Transverse colon (tissue), 4 donors: Measurements from ENCODE around the gene GAGE1. TPM values are rescaled to one million over a fixed set of nuclear protein-coding genes. Genes with fewer than 3 reads are reported as not detected.
A peak's percentile ranks its signal among the peaks of the same experiment; 100 is the strongest.
"Not testable (repeated sequence)": the region's sequence is repeated elsewhere in the genome, so short reads cannot be mapped to it uniquely, and the experiment has no call there.

Experiments used
- DNase-seq: peaks from one replicate; pipeline ENCODE4 v3.0.0-alpha.2; 2019
- H3K27ac ChIP-seq, 4 donors: fragments of 200-600 bp; sonication (generic); 2 replicates each; pipeline ENCODE4 v1.5.1; 2016 to 2018; ENCODE audit warnings: inconsistent platforms in 4 of 4
- H3K27me3 ChIP-seq: fragments of 200-600 bp; sonication (generic); 2 replicates; pipeline ENCODE4 v1.5.1; 2017; ENCODE audit warnings: inconsistent platforms
- H3K36me3 ChIP-seq, 4 donors: fragments of 200-600 bp; sonication (generic); 2 replicates each; pipeline ENCODE4 v1.5.1; 2017 to 2019; ENCODE audit warnings: inconsistent platforms in 4 of 4
- H3K4me1 ChIP-seq, 4 donors: fragments of 200-600 bp; sonication (generic); 2 replicates each; pipeline ENCODE4 v1.5.1; 2017 to 2020; ENCODE audit warnings: inconsistent platforms in 4 of 4
- H3K4me3 ChIP-seq, 4 donors: fragments of 200-600 bp; sonication (generic); 1 replicate in 1 of 4; 2 replicates in 3 of 4; pipeline versions ENCODE4 v1.5.1 to v1.6.1; 2017 to 2019; ENCODE audit warnings: inconsistent platforms in 4 of 4
- H3K9me3 ChIP-seq, 2 donors: fragments of 200-600 bp; sonication (generic); 2 replicates each; pipeline ENCODE4 v1.5.1; 2017 to 2019; ENCODE audit warnings: inconsistent platforms in 2 of 2
- WGBS, 2 donors: methylation state at CpG; one replicate each; pipeline ENCODE4 v1.1.5; 2018; ENCODE audit warnings: low coverage in 1 of 2; 5-methylcytosine and 5-hydroxymethylcytosine counted together
- in situ Hi-C, 4 donors: fragments of 200-750 bp; cut with MboI; loops; one replicate each; pipeline versions ENCODE4 v1.15.0 to v1.15.1; 2017; ENCODE audit warnings: low sequenced_read_pairs in 3 of 4, low pct_ligation_motif_present in 1 of 4, low pct_unique_long_range_greater_than_20kb in 1 of 4
- intact Hi-C: fragments of 100-400 bp; cut with DNase I; formaldehyde crosslinking; loops from one replicate; pipeline ENCODE4 v1.15.1; 2023; ENCODE audit warnings: low total_unique reads
- total RNA-seq, 4 donors: library from RNA; depleted of rRNA; stranded (reverse); fragments of >200 nt; gene quantifications; one replicate each; pipeline ENCODE4 v1.1.0, GENCODE V29; 2016

GAGE1 gene, protein sequence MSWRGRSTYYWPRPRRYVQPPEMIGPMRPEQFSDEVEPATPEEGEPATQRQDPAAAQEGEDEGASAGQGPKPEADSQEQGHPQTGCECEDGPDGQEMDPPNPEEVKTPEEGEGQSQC
- not detected for total RNA-seq

DNA sequence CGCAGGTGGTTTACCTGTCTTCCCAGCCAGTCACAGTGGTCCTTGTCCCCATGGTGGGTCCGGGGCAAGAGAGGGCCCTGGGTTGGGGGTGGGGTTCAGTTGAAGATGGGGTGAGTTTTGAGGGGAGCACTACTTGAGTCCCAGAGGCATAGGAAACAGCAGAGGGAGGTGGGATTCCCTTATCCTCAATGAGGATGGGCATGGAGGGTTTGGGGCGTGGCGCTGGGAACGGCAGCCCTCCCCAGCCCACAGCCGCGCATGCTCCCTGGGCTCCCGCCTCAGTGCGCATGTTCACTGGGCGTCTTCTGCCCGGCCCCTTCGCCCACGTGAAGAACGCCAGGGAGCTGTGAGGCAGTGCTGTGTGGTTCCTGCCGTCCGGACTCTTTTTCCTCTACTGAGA, at the start of gene GAGE1:
Gene GAGE1 (plus strand): TSS at position 301 of the 400 bp plus-strand sequence. CDS start 1,155 bp downstream, outside the sequence.
- H3K27me3 ChIP-seq, H3K4me3 ChIP-seq, H3K36me3 ChIP-seq, H3K4me1 ChIP-seq, H3K27ac ChIP-seq, DNase-seq, in situ Hi-C loops, intact Hi-C loops, H3K9me3 ChIP-seq: not testable (repeated sequence)
- WGBS, 2 donors: no CpG with 5 or more reads among the region's 16 CpGs

DNA sequence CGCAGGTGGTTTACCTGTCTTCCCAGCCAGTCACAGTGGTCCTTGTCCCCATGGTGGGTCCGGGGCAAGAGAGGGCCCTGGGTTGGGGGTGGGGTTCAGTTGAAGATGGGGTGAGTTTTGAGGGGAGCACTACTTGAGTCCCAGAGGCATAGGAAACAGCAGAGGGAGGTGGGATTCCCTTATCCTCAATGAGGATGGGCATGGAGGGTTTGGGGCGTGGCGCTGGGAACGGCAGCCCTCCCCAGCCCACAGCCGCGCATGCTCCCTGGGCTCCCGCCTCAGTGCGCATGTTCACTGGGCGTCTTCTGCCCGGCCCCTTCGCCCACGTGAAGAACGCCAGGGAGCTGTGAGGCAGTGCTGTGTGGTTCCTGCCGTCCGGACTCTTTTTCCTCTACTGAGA, 47.8 kb upstream of the GAGE1 start, which contains the start of gene GAGE12E:
Gene GAGE12E (plus strand): TSS at position 301 of the 400 bp plus-strand sequence. CDS start 1,155 bp downstream, outside the sequence.
- intact Hi-C loops, DNase-seq, H3K4me1 ChIP-seq, in situ Hi-C loops, H3K27ac ChIP-seq, H3K36me3 ChIP-seq, H3K4me3 ChIP-seq, H3K9me3 ChIP-seq, H3K27me3 ChIP-seq: not testable (repeated sequence)
- no CpG with 5 or more reads among the region's 16 CpGs for WGBS, 2 donors

DNA sequence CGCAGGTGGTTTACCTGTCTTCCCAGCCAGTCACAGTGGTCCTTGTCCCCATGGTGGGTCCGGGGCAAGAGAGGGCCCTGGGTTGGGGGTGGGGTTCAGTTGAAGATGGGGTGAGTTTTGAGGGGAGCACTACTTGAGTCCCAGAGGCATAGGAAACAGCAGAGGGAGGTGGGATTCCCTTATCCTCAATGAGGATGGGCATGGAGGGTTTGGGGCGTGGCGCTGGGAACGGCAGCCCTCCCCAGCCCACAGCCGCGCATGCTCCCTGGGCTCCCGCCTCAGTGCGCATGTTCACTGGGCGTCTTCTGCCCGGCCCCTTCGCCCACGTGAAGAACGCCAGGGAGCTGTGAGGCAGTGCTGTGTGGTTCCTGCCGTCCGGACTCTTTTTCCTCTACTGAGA, 38.3 kb upstream of the GAGE1 start, which contains the start of gene GAGE12F:
Gene GAGE12F (plus strand): TSS at position 301 of the 400 bp plus-strand sequence. CDS start 1,155 bp downstream, outside the sequence.
- intact Hi-C loops, H3K36me3 ChIP-seq, H3K4me3 ChIP-seq, H3K27me3 ChIP-seq, H3K27ac ChIP-seq, in situ Hi-C loops, DNase-seq, H3K9me3 ChIP-seq, H3K4me1 ChIP-seq: not testable (repeated sequence)
- no CpG with 5 or more reads among the region's 16 CpGs for WGBS, 2 donors

DNA sequence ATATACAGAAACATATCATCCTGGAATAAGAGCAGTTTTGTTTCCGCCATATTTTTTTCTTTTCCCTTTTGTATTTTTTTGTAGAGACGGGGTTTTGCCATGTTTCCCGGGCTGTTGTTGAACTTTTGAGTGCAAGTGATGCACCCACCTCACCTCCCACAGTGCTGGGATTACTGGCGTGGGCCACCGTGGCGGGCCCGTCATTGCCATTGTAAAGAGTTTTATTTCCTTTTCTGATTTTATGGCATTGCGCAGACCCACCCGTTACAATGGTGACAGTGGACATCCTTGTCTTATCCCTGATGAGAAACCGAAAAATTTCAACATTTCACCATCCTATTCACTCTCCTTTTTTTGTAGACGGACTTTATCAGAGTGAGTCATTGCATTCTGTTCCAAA, 30.1 kb upstream of the GAGE1 start:
- H3K27me3 ChIP-seq, H3K9me3 ChIP-seq, H3K4me3 ChIP-seq, H3K27ac ChIP-seq, H3K4me1 ChIP-seq, DNase-seq, H3K36me3 ChIP-seq, intact Hi-C loops, in situ Hi-C loops: not testable (repeated sequence)
- WGBS, 2 donors: no CpG with 5 or more reads among the region's 11 CpGs

DNA sequence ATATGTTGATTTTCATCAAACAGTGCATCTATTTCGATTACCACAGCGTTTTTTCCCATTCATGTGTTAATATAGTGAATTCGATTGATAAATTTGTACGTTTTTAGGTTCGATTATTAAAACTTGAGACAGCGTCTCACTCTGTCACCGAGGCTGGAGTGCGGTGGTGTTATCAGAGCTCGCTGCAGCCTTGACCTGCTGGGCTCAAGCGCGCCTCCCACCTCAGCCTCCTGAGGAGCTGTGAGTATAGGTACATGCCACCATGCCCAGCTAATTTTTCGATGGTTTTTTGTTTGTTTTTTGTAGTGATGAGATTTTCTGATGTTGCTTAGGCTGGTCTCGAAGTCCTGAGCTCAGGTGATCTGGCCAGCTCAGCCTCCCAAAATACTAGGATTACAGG, 29.7 kb upstream of the GAGE1 start:
- H3K27ac ChIP-seq, DNase-seq, H3K36me3 ChIP-seq, H3K4me1 ChIP-seq, H3K27me3 ChIP-seq, in situ Hi-C loops, H3K9me3 ChIP-seq, intact Hi-C loops, H3K4me3 ChIP-seq: not testable (repeated sequence)
- no CpG with 5 or more reads among the region's 13 CpGs for WGBS, 2 donors

DNA sequence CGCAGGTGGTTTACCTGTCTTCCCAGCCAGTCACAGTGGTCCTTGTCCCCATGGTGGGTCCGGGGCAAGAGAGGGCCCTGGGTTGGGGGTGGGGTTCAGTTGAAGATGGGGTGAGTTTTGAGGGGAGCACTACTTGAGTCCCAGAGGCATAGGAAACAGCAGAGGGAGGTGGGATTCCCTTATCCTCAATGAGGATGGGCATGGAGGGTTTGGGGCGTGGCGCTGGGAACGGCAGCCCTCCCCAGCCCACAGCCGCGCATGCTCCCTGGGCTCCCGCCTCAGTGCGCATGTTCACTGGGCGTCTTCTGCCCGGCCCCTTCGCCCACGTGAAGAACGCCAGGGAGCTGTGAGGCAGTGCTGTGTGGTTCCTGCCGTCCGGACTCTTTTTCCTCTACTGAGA, 28.7 kb upstream of the GAGE1 start, which contains the start of gene GAGE12G:
Gene GAGE12G (plus strand): TSS at position 301 of the 400 bp plus-strand sequence. CDS start 1,155 bp downstream, outside the sequence.
- H3K27ac ChIP-seq, DNase-seq, H3K36me3 ChIP-seq, H3K4me3 ChIP-seq, H3K4me1 ChIP-seq, in situ Hi-C loops, intact Hi-C loops, H3K9me3 ChIP-seq, H3K27me3 ChIP-seq: not testable (repeated sequence)
- no CpG with 5 or more reads among the region's 16 CpGs for WGBS, 2 donors

DNA sequence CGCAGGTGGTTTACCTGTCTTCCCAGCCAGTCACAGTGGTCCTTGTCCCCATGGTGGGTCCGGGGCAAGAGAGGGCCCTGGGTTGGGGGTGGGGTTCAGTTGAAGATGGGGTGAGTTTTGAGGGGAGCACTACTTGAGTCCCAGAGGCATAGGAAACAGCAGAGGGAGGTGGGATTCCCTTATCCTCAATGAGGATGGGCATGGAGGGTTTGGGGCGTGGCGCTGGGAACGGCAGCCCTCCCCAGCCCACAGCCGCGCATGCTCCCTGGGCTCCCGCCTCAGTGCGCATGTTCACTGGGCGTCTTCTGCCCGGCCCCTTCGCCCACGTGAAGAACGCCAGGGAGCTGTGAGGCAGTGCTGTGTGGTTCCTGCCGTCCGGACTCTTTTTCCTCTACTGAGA, 19.2 kb upstream of the GAGE1 start, which contains the start of gene GAGE12H:
Gene GAGE12H (plus strand): TSS at position 301 of the 400 bp plus-strand sequence. CDS start 1,155 bp downstream, outside the sequence.
- no CpG with 5 or more reads among the region's 16 CpGs for WGBS, 2 donors
- H3K36me3 ChIP-seq, H3K4me1 ChIP-seq, H3K27ac ChIP-seq, in situ Hi-C loops, DNase-seq, H3K27me3 ChIP-seq, intact Hi-C loops, H3K4me3 ChIP-seq, H3K9me3 ChIP-seq: not testable (repeated sequence)

DNA sequence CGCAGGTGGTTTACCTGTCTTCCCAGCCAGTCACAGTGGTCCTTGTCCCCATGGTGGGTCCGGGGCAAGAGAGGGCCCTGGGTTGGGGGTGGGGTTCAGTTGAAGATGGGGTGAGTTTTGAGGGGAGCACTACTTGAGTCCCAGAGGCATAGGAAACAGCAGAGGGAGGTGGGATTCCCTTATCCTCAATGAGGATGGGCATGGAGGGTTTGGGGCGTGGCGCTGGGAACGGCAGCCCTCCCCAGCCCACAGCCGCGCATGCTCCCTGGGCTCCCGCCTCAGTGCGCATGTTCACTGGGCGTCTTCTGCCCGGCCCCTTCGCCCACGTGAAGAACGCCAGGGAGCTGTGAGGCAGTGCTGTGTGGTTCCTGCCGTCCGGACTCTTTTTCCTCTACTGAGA, 9.6 kb upstream of the GAGE1 start, which contains the start of gene GAGE2A:
Gene GAGE2A (plus strand): TSS at position 301 of the 400 bp plus-strand sequence. CDS start 1,155 bp downstream, outside the sequence.
- intact Hi-C loops: not testable (repeated sequence)

DNA sequence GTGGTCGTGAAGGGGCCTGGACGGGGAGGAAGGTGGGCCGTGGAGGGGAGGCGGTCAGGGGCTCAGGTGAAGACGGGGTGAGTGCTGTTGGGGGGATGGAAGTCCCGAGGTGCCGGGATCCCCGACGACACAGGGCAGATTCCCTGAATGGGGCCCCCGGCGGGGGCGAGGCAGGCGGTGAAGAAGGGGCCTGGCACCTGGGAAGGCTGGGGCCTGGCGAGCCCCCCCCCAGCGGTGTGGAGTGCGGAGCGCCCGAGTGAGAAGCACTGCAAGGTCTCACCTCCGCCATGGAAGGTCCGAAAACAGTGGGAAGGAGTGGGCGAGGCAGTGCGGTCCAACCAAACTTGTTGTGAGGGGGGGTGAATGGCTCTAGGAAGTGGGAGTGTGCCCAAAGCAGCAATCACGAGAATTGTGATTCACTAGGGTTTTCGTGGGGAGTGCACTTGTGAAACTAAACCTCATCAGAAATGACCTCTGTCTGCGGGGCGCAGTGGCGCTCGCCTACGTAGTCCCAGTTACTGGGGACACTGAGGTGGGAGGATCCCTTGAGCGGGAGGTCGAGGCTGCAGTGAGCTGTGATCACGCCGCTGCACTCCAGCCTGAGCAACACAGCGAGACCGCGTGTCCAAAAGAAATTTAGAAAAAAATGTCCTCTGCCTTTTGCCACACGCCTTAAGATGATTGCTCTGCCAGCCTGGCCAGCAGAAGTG, 8.9 kb upstream of the GAGE1 start:
- H3K27ac ChIP-seq, in situ Hi-C loops, H3K4me3 ChIP-seq, H3K27me3 ChIP-seq, H3K4me1 ChIP-seq, H3K36me3 ChIP-seq, H3K9me3 ChIP-seq, intact Hi-C loops: not testable (repeated sequence)
- WGBS, 2 donors: 93 to 94% methylated on average over 19 to 32 of the region's 37 CpGs
- peak; percentile 20 for DNase-seq

More for the DNA sequence above, 9.6 kb upstream of the GAGE1 start, which contains the start of gene GAGE2A:
- H3K4me1 ChIP-seq, DNase-seq, in situ Hi-C loops, H3K27ac ChIP-seq, H3K9me3 ChIP-seq, H3K4me3 ChIP-seq, H3K36me3 ChIP-seq, H3K27me3 ChIP-seq: not testable (repeated sequence)
- WGBS, 2 donors: no CpG with 5 or more reads among the region's 16 CpGs

DNA sequence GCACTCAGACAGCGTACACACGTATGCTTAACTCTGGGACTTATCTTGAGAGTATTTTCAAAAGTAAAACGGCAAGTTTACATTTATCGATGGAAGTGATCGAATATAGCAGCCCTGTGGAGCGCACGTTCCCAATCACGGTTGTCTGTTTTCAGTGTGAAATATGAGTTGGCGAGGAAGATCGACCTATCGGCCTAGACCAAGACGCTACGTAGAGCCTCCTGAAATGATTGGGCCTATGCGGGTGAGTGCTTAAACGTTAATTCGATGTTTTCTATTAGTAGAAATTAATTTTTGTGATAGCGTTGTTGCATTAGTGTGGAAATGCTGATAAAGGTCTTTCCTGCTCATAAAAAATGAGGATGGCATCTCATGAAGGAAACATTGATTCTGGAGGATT, 8.3 kb upstream of the GAGE1 start:
- WGBS, 2 donors: 88 to 96% methylated on average over 13 to 15 of the region's 17 CpGs
- DNase-seq, in situ Hi-C loops, H3K27ac ChIP-seq, H3K9me3 ChIP-seq, H3K36me3 ChIP-seq, H3K4me3 ChIP-seq, H3K4me1 ChIP-seq, intact Hi-C loops, H3K27me3 ChIP-seq: not testable (repeated sequence)
